Retina (tissue), 1 donor: Measurements from ENCODE around the gene DAGLA.
"Not testable (repeated sequence)": the region's sequence is repeated elsewhere in the genome, so short reads cannot be mapped to it uniquely, and the experiment has no call there.

Experiments
- DNase-seq: peaks from one replicate; pipeline ENCODE4 v3.0.0-alpha.2; 2016

DAGLA gene

DNA sequence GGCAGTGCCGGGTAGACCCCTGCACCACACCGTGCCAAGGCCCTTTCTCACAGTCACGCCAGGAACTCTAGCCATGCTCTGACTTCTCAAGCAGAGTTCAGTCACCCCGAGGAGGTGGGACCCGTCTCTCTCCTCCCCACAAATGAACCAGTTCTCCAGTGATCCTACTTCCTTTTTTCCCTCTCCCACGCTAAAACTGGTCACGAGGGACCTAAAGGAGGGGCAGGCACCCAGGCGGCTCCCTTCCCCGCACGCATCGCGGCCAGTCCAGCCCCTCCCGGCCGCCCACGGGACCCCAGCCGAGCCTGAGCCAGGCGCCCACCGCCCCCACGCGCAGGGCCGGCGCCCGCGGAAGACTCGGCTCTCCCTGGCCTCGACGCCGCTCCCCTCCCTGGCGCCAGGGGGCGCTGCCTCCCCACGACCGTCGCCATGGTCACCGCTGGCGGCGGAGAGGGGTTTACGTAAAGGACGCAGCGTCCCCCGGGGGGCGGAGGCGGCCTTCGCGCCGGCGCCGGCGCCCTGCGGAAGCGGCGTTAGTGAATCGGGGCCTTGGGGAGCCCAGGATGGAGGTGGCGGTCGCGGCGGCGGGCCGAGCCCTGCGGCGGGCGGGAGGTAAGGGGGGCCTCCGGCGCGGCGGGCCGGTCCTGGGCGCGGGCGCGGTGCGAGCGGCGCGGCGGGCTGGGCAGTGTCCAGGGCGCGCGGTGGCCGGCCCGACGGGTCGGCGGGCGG is at the start of gene DAGLA:
DAGLA (plus strand) TSS at position 499 of the 729 bp plus-strand sequence. CDS start 39,765 bp downstream, outside the sequence.
- DNase-seq: peak; percentile 89

DNA sequence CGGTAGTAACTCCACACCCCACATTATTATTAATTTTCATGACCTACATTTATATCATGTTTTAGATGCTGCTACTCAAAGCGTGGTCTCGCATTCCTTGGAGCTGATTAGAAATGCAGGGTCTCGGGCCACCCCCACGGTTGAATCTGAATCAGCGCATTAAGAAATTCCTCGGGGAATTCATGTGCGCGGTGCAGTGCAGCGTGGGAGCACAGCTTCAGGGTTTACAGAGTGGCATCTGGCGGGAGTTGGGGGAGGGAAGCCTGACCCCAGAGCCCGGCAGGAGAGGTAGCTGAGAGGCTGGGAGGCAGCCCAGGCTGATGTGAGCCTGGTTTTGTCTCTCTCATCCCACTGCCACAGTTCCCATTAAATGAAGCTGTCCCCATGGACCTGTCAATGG is 48.1 kb upstream of the DAGLA start:
- peak; percentile 69 for DNase-seq

- no peak for DNase-seq
Measured at GRCh38 chr11:61635304-61635703, 44.9 kb upstream of the DAGLA start.

GRCh38 chr11:61635787-61636186 is 44.4 kb upstream of the DAGLA start:
- DNase-seq: no peak

DNA sequence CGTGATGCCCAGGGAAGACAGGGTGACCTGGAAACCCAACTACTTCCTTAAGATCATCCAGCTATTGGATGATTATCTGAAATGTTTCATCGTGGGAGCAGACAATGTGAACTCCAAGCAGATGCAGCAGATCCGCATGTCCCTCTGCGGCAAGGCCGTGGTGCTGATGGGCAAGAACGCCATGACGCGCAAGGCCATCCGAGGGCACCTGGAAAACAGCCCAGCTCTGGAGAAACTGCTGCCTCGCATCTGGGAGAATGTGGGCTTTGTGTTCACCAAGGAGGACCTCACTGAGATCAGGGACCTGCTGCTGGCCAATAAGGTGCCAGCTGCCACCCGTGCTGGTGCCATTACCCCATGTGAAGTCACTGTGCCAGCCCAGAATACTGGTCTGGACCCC is 43.5 kb upstream of the DAGLA start:
- DNase-seq: no peak

- no peak for DNase-seq
Measured at GRCh38 chr11:61637277-61637676, 42.9 kb upstream of the DAGLA start.

DNA sequence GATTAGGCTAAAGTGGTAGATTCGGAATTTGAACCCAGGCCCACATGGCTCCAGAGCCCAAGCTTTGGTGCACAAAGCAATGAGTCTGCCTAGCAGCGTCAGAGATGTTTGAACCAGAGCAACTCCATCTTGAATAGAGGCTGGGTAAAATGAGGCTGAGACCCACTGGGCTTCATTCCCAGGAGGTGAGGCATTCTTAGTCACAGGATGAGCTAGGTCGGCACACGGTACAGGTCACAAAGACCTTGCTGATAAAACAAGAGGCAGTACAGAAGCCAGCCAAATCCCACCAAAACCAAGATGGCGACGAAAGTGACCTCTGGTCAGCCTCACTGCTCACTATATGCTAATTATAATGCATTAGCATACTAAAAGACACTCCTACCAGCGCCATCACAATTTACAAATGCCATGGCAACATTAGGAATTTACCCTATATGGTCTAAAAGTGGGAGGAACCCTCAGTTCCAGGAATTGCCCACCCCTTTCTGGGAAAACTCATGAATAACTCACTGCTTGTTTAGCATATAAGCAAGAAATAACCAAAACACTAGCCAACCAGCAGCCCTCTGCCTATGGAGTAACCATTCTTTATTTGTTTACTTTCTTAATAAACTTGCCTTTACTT is 40.3 kb upstream of the DAGLA start:
- no peak for DNase-seq

- no peak for DNase-seq
Measured at GRCh38 chr11:61642162-61642561, 38.0 kb upstream of the DAGLA start.

- DNase-seq: no peak
Measured at GRCh38 chr11:61645179-61645868, 34.9 kb upstream of the DAGLA start.

GRCh38 chr11:61647529-61647928 is 32.7 kb upstream of the DAGLA start:
- DNase-seq: no peak

GRCh38 chr11:61650781-61651571 is 29.2 kb upstream of the DAGLA start:
- no peak for DNase-seq

DNA sequence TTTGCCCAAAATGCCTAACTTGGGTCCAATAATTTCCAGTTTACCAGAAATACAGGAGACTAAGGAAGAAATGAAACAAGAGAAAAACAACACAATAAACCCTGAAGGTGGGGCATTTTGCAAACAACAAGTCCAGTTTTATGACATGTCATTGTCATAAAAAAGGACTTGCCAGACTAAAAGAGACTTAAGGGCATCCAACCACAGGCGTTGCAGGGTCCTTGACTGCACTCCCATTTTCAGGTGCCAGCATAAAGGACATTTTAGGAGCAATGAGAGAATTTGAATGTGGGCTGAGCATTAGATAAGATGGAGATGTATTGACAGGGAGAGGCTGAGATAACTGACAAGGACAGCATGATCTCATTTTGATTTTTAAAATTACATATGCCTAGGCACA is 28.1 kb upstream of the DAGLA start:
- no peak for DNase-seq

DNA sequence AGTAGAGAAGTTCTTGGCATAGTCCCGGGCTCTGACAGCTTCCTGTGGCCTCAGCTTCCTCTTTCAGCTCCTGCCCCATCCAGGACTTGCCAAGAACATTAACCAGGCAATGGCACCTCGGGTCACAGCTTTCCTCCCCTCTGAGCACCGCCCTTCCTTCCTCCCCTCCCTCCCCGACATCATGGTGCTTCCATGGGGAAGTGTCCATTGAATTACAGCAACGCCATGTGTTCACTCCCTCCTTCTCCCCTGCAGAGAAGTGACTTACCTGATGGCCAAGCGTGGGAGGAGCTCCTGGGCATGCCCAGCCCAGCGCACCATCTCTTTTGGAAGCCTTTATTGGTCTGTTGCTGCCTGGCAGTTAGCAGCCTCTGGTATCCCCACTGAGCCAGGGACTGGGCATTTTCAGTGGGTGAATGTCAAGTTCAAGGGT is 25.8 kb upstream of the DAGLA start:
- DNase-seq: no peak

- not testable (repeated sequence) for DNase-seq
Measured at GRCh38 chr11:61655266-61656159, 24.7 kb upstream of the DAGLA start.

DNA sequence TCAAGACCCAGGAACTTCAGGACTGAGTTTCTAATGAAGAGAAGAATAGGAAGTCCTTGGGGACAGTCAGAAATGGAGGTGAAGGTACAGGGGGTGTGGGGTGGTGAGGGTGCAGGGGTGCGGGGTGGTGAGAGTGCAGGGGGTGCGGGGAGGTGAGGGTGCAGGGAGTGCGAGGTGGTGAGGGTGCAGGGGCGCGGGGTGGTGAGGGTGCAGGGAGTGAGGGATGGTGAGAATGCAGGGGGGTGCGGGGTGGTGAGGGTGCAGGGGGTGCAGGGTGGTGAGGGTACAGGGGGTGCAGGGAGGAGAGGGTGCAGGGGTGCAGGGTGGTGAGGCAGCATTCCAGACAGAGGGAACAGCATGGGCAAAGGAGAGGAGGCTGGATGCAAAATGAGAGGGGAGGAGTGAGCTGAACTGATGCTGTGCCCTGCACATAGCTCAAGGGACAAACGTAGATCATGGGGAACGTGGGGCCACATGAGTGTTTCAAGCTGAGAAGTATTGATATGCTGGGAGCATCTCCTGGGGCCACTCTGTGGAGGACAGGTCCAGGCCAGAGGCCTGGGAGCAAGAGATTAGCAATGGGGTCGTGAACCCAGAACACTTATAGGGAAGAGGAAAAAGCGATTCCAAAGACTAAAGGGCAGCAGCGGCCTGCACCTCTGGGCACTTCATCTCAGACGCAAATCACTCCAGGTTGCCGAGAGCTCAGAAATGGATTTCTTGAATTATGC is 23.7 kb upstream of the DAGLA start:
- no peak for DNase-seq

- no peak for DNase-seq
Measured at GRCh38 chr11:61657566-61658290, 22.5 kb upstream of the DAGLA start.

- no peak for DNase-seq
Measured at GRCh38 chr11:61659413-61660196, 20.6 kb upstream of the DAGLA start.

- not testable (repeated sequence) for DNase-seq
Measured at GRCh38 chr11:61660997-61661396, 19.2 kb upstream of the DAGLA start.

GRCh38 chr11:61666684-61667297 is 13.4 kb upstream of the DAGLA start:
- no peak for DNase-seq
